Lower leg skin (tissue), 3 donors: ENCODE measurements around the gene SUPT4H1.

Experiments used
- CTCF ChIP-seq, 3 donors: fragments of 450-650 bp; IDR thresholded peaks; one replicate each; pipeline ENCODE4 v1.5.1; 2016; ENCODE audit warnings: antibody characterized with exemption in 3 of 3, mild to moderate bottlenecking in 3 of 3, moderate library complexity in 2 of 3
- POLR2A ChIP-seq, 2 donors: fragments of 450-650 bp; IDR thresholded peaks; one replicate each; pipeline ENCODE4 v1.6.1; 2016 to 2017; ENCODE audit warnings: antibody characterized with exemption in 2 of 2, mild to moderate bottlenecking in 1 of 2, moderate library complexity in 1 of 2

DNA sequence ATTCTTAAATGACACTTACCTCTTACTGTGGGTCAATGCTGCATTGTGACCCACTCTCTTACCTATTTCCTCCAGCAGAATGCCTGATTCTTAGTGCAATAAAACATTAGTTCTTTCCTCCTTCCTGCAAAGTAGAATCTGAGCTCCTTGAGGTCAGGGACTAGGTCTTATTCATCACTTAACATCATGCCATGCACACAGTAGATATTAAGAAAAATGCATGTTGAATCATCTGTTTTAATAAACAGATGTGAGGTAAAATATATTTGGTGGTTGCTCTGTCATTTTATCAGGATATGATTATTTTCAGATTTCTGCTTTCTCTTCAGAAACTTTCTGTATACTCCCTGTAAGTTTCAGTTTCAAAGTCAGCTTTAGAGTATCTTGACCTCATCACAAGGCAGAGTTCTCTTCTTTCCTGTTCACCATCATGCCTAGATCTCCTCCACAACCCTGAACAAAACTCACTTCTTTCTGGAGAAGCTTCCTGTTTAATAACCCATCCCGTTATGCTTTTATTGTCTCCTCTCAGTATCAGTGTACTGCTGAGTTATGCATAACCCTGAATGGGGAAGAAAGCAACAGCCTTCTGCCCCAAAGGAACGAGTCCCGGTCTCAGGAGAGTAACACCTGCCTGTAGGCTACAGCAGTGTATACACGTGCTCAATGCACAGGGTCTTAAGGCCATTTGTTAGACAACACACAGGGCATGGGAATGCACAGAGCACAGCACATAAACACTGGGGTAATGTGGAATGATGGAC is 30.3 kb upstream of the SUPT4H1 start:
- TF ChIP-seq CTCF (IDR thresholded peaks at IDR 0.05) (no peak), POLR2A (IDR thresholded peaks at IDR 0.05) (no peak)
